ENCODE data around the gene SPIRE2. TPM values are rescaled to one million over a fixed set of nuclear protein-coding genes. Genes with fewer than 3 reads are reported as not detected.
"Not testable (repeated sequence)": the region's sequence is repeated elsewhere in the genome, so short reads cannot be mapped to it uniquely, and the experiment has no call there.

SPIRE2 gene
- polyA plus RNA-seq, 1 donor from 2014 or later = 45.0 TPM

DNA sequence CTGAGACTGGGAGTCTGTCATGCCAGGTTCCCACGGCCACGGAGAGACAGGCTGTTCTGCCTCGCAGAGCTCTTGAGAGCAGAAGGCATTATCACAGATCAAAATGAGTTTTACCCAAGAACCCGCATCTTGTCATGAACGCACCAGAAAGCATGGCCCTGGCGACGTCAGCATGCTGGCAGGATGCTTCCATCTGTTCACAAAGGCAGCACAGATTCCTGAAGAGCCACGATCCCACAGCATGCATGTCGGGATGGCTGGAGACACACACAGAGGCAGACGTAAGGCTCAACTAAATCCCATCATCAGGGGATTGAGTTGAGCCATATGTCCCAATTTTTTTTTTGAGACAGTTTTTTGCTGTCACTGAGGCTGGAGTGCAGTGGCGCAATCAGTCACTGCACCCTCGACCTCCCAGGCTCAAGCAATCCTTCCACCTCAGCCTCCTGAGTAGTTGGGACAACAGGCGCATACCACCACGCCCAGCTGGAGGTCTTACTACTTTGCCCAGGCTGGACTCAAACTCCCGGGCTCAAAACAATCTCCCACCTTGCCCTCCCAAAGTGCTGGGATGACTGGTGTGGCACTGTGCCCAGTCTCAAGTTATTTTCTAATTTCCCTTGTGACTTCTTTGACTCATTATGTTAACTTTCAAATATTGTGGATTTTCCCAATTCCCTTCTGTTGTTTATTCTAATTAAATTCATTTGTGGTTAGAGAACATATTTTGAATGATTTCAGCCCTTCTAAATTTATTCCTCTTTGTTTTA, 23.0 kb upstream of the SPIRE2 start:
- no peak overlapping the region for H3K4me3 ChIP-seq (ENCODE audit: low read length)
- H4K20me1 ChIP-seq (ENCODE audit: insufficient read depth) = no peaks in the 10 kb centered on the region
- TF ChIP-seq RAD21 (conservative IDR thresholded peaks at IDR 0.05) = no peak
- TF ChIP-seq TAF1 (IDR thresholded peaks at IDR 0.05; ENCODE audit: low read depth) = no peak
- TF ChIP-seq, protein P1, sequence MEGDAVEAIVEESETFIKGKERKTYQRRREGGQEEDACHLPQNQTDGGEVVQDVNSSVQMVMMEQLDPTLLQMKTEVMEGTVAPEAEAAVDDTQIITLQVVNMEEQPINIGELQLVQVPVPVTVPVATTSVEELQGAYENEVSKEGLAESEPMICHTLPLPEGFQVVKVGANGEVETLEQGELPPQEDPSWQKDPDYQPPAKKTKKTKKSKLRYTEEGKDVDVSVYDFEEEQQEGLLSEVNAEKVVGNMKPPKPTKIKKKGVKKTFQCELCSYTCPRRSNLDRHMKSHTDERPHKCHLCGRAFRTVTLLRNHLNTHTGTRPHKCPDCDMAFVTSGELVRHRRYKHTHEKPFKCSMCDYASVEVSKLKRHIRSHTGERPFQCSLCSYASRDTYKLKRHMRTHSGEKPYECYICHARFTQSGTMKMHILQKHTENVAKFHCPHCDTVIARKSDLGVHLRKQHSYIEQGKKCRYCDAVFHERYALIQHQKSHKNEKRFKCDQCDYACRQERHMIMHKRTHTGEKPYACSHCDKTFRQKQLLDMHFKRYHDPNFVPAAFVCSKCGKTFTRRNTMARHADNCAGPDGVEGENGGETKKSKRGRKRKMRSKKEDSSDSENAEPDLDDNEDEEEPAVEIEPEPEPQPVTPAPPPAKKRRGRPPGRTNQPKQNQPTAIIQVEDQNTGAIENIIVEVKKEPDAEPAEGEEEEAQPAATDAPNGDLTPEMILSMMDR (IDR thresholded peaks at IDR 0.05; ENCODE audit: poor library complexity, severe bottlenecking) = no peak
- no peak for TF ChIP-seq EP300 (conservative IDR thresholded peaks at IDR 0.05; ENCODE audit: poor library complexity, severe bottlenecking)
- TF ChIP-seq, protein P2, sequence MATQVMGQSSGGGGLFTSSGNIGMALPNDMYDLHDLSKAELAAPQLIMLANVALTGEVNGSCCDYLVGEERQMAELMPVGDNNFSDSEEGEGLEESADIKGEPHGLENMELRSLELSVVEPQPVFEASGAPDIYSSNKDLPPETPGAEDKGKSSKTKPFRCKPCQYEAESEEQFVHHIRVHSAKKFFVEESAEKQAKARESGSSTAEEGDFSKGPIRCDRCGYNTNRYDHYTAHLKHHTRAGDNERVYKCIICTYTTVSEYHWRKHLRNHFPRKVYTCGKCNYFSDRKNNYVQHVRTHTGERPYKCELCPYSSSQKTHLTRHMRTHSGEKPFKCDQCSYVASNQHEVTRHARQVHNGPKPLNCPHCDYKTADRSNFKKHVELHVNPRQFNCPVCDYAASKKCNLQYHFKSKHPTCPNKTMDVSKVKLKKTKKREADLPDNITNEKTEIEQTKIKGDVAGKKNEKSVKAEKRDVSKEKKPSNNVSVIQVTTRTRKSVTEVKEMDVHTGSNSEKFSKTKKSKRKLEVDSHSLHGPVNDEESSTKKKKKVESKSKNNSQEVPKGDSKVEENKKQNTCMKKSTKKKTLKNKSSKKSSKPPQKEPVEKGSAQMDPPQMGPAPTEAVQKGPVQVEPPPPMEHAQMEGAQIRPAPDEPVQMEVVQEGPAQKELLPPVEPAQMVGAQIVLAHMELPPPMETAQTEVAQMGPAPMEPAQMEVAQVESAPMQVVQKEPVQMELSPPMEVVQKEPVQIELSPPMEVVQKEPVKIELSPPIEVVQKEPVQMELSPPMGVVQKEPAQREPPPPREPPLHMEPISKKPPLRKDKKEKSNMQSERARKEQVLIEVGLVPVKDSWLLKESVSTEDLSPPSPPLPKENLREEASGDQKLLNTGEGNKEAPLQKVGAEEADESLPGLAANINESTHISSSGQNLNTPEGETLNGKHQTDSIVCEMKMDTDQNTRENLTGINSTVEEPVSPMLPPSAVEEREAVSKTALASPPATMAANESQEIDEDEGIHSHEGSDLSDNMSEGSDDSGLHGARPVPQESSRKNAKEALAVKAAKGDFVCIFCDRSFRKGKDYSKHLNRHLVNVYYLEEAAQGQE (IDR thresholded peaks at IDR 0.05; ENCODE audit: borderline replicate concordance) = no peak
- no peak for TF ChIP-seq EZH2 (IDR thresholded peaks at IDR 0.05; ENCODE audit: borderline replicate concordance, insufficient read depth, low read length, poor library complexity, severe bottlenecking)
- no peak for TF ChIP-seq POLR2AphosphoS5 (IDR thresholded peaks at IDR 0.05)
- no peak for TF ChIP-seq MXI1 (conservative IDR thresholded peaks at IDR 0.05; ENCODE audit: poor library complexity, severe bottlenecking)
- TF ChIP-seq SMC3 (conservative IDR thresholded peaks at IDR 0.05; ENCODE audit: poor library complexity) = no peak
- H3K9ac ChIP-seq (ENCODE audit: low read length) = no peak overlapping the region
- H3F3A ChIP-seq (ENCODE audit: insufficient read depth, low read length, poor library complexity, severe bottlenecking) = no peaks in the 10 kb centered on the region
- no peaks in the 10 kb centered on the region for H3K36me3 ChIP-seq (ENCODE audit: insufficient read depth, low read length)
- no peaks in the 10 kb centered on the region for H3K9me3 ChIP-seq (ENCODE audit: low read length)
- H3K79me2 ChIP-seq (replicated peaks; ENCODE audit: insufficient read depth, low read length) = no peaks in the 10 kb centered on the region
- H3K9me2 ChIP-seq (ENCODE audit: insufficient read depth, low read length) = no peaks in the 10 kb centered on the region
- no peak overlapping the region for H2AFZ ChIP-seq (ENCODE audit: low read depth, low read length)
- H3K4me2 ChIP-seq (ENCODE audit: low read length) = no peak overlapping the region
- H3K27me3 ChIP-seq (ENCODE audit: insufficient read depth, low read depth, low read length) = no peaks in the 10 kb centered on the region
- no peak overlapping the region for H3K27ac ChIP-seq (ENCODE audit: low read length)

DNA sequence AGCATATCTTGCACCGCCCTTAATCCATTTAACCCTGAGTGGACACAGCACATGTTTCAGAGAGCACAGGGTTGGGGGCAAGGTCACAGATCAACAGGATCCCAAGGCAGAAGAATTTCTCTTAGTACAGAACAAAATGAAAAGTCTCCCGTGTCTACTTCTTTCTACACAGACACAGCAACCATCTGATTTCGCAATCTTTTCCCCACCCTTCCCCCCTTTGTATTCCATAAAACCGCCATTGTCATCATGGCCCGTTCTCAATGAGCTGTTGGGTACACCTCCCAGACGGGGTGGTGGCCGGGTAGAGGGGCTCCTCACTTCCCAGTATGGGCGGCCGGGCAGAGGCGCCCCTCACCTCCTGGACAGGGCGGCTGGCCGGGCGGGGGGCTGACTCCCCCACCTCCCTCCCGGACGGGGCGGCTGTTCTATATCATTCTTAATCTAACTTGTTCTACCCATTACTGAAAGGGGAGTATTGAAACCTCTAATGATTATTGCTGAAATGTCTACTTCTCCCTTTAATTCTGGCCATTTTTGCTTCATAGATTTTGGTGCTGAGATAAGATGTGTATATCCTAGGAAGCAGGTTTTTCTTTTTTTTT, 21.6 kb upstream of the SPIRE2 start:
- not testable (repeated sequence) for H3K36me3 ChIP-seq (ENCODE audit: insufficient read depth, low read length); H3K9ac ChIP-seq (ENCODE audit: low read length); H4K20me1 ChIP-seq (ENCODE audit: insufficient read depth); H3K4me2 ChIP-seq (ENCODE audit: low read length); H3K9me3 ChIP-seq (ENCODE audit: low read length); H3K79me2 ChIP-seq (replicated peaks; ENCODE audit: insufficient read depth, low read length); H3K4me3 ChIP-seq (ENCODE audit: low read length); H2AFZ ChIP-seq (ENCODE audit: low read depth, low read length); H3F3A ChIP-seq (ENCODE audit: insufficient read depth, low read length, poor library complexity, severe bottlenecking); H3K27me3 ChIP-seq (ENCODE audit: insufficient read depth, low read depth, low read length); H3K9me2 ChIP-seq (ENCODE audit: insufficient read depth, low read length); H3K27ac ChIP-seq (ENCODE audit: low read length)
